Activated naive CD4-positive, alpha-beta T cell treated with anti-CD3 and anti-CD28 coated beads, Interleukin-2, amount 50 U/mL, for 16 hours (primary cell): ENCODE measurements around the gene GEMIN7.
"Not testable (repeated sequence)": the region's sequence is repeated elsewhere in the genome, so short reads cannot be mapped to it uniquely, and the experiment has no call there.

ENCODE experiments used
- DNase-seq: peaks from one replicate; pipeline ENCODE4 v3.0.0-alpha.2; 2020

The GEMIN7 gene

GRCh38 chr19:45107621-45108150 lies 28.6 kb downstream of the GEMIN7 start:
- no peak for DNase-seq

GRCh38 chr19:45110851-45111266 lies 31.8 kb downstream of the GEMIN7 start:
- no peak for DNase-seq

- DNase-seq = no peak
Measured at GRCh38 chr19:45112111-45112827, 33.2 kb downstream of the GEMIN7 start.

GRCh38 chr19:45113628-45114027 lies 34.6 kb downstream of the GEMIN7 start:
- DNase-seq = no peak

- DNase-seq = no peak
Measured at GRCh38 chr19:45114116-45114515, 35.1 kb downstream of the GEMIN7 start.

- no peak for DNase-seq
Measured at GRCh38 chr19:45115809-45116615, 37.0 kb downstream of the GEMIN7 start.

GRCh38 chr19:45117167-45117594 lies 38.1 kb downstream of the GEMIN7 start:
- DNase-seq = peak; percentile 64

- DNase-seq = no peak
Measured at GRCh38 chr19:45117671-45118070, 38.6 kb downstream of the GEMIN7 start.

GRCh38 chr19:45118106-45118505 lies 39.0 kb downstream of the GEMIN7 start:
- no peak for DNase-seq

GRCh38 chr19:45118591-45119355 lies 39.7 kb downstream of the GEMIN7 start:
- DNase-seq = not testable (repeated sequence)

GRCh38 chr19:45119582-45119981 lies 40.5 kb downstream of the GEMIN7 start:
- no peak for DNase-seq

- no peak for DNase-seq
Measured at GRCh38 chr19:45121827-45122345, 42.8 kb downstream of the GEMIN7 start.

GRCh38 chr19:45122832-45123231 lies 43.8 kb downstream of the GEMIN7 start:
- DNase-seq = no peak

GRCh38 chr19:45123440-45123850 lies 44.4 kb downstream of the GEMIN7 start:
- no peak for DNase-seq

- no peak for DNase-seq
Measured at GRCh38 chr19:45124021-45124420, 45.0 kb downstream of the GEMIN7 start.

- no peak for DNase-seq
Measured at GRCh38 chr19:45125360-45125759, 46.3 kb downstream of the GEMIN7 start.

- peak; percentile 67 for DNase-seq
Measured at GRCh38 chr19:45125975-45126493, 47.0 kb downstream of the GEMIN7 start.

GRCh38 chr19:45126654-45127053 lies 47.6 kb downstream of the GEMIN7 start:
- no peak for DNase-seq

- no peak for DNase-seq
Measured at GRCh38 chr19:45128146-45128545, 49.1 kb downstream of the GEMIN7 start.

GRCh38 chr19:45128806-45129205 lies 49.7 kb downstream of the GEMIN7 start:
- no peak for DNase-seq

- no peak for DNase-seq
Measured at GRCh38 chr19:45130236-45130635, 51.2 kb downstream of the GEMIN7 start.

GRCh38 chr19:45130888-45131615 lies 52.0 kb downstream of the GEMIN7 start:
- no peak for DNase-seq
